Right lung (tissue), 5 donors: ENCODE measurements around the gene CCDC152. TPM values are rescaled to one million over a fixed set of nuclear protein-coding genes. Genes with fewer than 3 reads are reported as not detected.

Experiments
- DNase-seq, 2 donors: peaks; one replicate each; pipeline ENCODE4 v3.0.0-alpha.2; 2013
- polyA plus RNA-seq, 5 donors: library from polyadenylated mRNA; unstranded; fragments of 120-200 nt; gene quantifications; one replicate each; pipeline versions ENCODE4 v1.2.1 to v1.2.3, GENCODE V29; 2013; ENCODE audit warnings: inconsistent platforms in 1 of 5, low replicate concordance in 1 of 5; ENCODE audit not compliant: insufficient read length in 5 of 5, insufficient read depth in 1 of 5

Gene CCDC152
- polyA plus RNA-seq, 5 donors = 10.8 to 28.4 (median 21.3) TPM

DNA sequence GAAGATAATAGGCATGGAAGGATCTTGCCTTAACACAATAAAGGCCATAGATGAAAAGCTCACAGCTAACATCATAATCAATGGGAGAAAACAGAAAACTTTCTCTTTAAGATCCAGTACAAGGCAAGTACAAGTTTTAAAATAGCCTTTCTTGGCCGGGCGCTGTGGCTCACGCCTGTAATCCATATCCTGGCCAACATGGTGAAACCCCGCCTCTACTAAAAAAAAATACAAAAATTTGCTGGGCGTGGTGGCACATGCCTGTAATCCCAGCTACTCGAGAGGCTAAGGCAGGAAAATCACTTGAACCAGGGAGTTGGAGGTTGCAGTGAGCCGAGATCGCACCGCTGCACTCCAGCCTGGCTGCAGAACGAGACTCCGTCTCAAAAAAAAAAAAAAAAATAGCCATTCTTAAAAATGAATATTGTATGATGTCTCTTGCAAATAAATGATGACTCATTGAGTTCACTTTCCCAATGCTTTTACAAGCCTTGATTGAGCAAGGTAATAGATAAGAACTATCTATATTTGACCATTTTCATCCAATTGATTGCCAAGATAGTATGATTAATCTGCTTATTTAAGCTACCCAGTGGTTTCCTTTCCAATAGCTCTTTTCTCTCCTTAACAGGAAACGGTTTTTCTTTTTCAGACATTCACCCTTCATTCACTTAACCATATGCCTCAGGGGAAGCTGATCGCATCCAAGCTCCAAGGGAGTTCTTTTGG lies 15.8 kb downstream of the CCDC152 start:
- DNase-seq = no peak

DNA sequence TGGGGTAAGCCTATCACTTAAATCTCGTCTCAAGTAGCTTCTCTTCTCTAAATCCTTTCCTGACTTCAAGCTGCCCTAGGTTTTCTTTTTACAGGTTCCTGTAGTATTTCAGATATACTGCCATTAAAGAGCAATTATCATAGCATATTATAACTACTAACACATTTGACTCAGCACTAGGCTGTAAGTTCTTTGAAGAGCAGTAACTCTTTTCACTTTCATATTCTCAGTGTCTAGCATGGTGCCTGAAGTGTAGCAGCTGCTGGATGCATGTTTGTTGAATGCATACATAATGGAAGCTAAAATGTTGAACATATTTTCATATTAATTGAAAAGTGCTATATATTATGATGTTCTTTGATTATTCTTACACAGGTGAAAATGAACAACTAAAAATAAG lies 22.5 kb downstream of the CCDC152 start:
- DNase-seq = no peak

GRCh38 chr5:42781584-42781983 lies 25.0 kb downstream of the CCDC152 start:
- DNase-seq = no peak

- no peak for DNase-seq
Measured at GRCh38 chr5:42784132-42784531, 27.5 kb downstream of the CCDC152 start.

DNA sequence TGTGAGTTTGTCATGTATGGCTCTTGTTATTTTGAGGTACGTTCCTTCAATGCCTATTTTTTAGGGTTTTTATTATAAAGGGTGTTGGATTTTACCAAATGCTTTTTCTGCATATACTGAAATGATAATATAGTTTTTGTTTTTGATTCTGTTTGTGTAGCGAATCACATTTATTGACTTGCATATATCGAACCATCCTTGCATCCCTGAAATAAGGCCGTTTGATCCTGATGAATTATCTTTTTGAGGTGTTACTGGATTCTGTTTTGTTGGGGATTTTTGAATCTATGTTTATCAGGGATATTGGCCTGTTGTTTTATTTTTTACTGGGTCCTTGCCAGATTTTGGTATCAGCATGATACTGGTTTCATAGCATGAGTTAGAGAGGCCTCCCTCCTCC lies 29.1 kb downstream of the CCDC152 start:
- DNase-seq = no peak

DNA sequence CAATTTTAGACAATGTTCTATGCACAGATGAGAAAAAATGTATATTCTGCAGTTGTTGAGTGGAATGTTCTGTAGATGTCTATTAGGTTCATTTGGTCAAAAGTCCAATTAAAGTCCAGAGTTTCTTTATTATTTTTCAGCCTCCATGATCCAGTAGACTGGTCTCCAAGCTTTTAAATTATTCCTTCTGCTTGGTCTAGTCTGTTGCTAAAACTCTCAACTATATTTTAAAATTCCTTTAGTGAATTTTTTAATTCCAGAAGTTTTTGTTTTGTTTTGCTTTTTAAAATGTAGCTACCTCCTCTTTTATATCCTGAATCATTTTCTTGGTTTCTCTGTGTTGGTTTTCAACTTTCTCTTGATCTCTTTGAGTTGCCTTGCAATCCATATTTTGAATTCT lies 30.5 kb downstream of the CCDC152 start:
- no peak for DNase-seq

- no peak for DNase-seq
Measured at GRCh38 chr5:42787845-42788244, 31.2 kb downstream of the CCDC152 start.

DNA sequence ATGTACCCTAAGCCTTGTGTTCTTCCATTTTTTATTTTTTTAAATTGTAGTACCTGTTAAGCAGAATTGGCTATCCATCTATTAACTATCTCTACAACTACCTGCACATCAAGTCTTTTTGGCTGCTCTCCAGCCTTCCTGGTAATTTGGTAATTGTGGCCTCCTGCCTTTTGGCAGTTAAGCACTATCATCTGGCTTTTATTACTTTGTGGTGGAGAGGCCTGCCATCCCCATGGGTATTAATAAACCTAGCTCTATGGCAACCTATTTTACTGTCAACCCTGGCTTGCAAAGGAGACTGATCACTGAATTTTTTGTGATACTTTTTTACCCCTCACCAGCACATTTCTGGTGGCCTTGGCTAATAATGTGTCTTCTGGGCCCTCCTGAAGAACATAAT lies 34.5 kb downstream of the CCDC152 start:
- no peak for DNase-seq

- DNase-seq = no peak
Measured at GRCh38 chr5:42798284-42799240, 41.9 kb downstream of the CCDC152 start.

DNA sequence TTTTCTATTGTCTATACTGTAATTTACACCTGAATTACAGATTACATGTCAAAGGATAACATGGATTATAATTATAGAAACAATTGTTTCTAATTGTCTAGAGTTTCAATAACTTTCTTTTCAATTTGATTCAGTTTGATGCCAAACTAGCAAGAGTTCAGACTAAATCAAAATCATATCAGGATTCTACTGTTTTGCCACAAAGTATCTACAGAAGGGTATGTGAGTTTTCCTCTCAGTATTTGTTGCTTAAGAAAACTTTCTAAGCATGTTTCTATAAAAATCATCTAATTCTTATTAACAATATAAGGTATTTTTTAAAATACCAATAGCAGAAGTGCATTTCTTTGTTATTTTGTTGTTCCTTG lies 42.6 kb downstream of the CCDC152 start:
- no peak for DNase-seq

GRCh38 chr5:42799668-42800114 lies 43.1 kb downstream of the CCDC152 start:
- DNase-seq = no peak

GRCh38 chr5:42800748-42801330 lies 44.2 kb downstream of the CCDC152 start:
- no peak for DNase-seq

- DNase-seq = no peak
Measured at GRCh38 chr5:42801516-42802166, 45.0 kb downstream of the CCDC152 start.

GRCh38 chr5:42804717-42805339 lies 48.2 kb downstream of the CCDC152 start:
- no peak for DNase-seq

- DNase-seq = no peak
Measured at GRCh38 chr5:42806004-42806700, 49.5 kb downstream of the CCDC152 start.

GRCh38 chr5:42806701-42807262 lies 50.2 kb downstream of the CCDC152 start:
- no peak for DNase-seq

GRCh38 chr5:42807722-42808447 lies 51.3 kb downstream of the CCDC152 start:
- no peak for DNase-seq

DNA sequence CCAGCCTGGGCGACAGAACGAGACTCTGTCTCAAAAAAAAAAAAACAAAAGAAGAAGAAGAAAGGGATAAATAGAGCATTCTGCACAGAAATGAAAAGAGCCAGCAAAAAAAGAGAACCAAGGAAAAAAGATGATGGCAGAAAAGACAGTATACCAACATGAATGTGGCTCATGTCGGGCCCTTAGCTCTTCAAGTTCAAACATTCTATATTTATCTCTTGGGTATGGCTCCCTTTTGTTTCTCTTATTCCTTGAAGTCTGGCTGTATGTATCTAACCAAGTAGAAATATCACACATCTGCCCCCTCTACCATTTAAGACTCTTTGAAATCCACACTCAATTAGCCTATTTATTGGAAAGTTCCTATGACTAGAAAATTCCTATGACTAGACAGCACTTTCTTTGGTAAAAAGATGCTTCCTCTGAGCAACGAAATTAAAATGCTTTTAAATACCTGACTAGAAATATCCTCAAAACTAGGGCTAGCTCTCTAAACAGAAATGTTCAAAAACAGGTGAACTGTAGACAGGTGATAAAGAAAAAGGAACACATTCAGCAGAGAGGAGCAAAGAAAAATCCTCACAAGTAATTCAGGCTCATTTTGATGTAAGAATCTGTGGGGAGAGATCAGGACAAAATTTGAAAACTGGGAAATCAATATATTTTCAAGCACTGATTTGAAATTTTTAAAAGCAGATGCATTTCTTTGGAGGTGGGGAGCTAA lies 52.4 kb downstream of the CCDC152 start:
- no peak for DNase-seq
